GM23248 (cell line): Measurements from ENCODE around the gene ZNF469. TPM values are rescaled to one million over a fixed set of nuclear protein-coding genes. Genes with fewer than 3 reads are reported as not detected.

Source experiments
- DNase-seq: peaks from one replicate; pipeline ENCODE4 v3.0.0-alpha.2; 2015
- H2AFZ ChIP-seq: fragments of 200-600 bp; sonication (generic); 2 replicates; pipeline ENCODE4 v1.6.1; 2016; ENCODE audit warnings: antibody characterized with exemption
- H3F3A ChIP-seq: fragments of 200-600 bp; sonication (generic); 2 replicates; pipeline ENCODE4 v1.6.1; 2016; ENCODE audit warnings: mild to moderate bottlenecking, antibody characterized with exemption, mixed run types; ENCODE audit not compliant: insufficient read depth
- H3K27ac ChIP-seq: fragments of 200-600 bp; sonication (generic); 2 replicates; pipeline ENCODE4 v1.5.1; 2016; ENCODE audit warnings: mild to moderate bottlenecking
- H3K27me3 ChIP-seq: fragments of 200-600 bp; sonication (generic); replicated peaks from 2 replicates; pipeline ENCODE4 v1.6.1; 2016; ENCODE audit warnings: mild to moderate bottlenecking; ENCODE audit not compliant: insufficient read depth
- H3K36me3 ChIP-seq: fragments of 200-600 bp; sonication (generic); 2 replicates; pipeline ENCODE4 v1.6.1; 2016; ENCODE audit warnings: low read depth, mild to moderate bottlenecking
- H3K4me1 ChIP-seq: fragments of 200-600 bp; sonication (generic); 2 replicates; pipeline ENCODE4 v1.6.1; 2016; ENCODE audit warnings: mild to moderate bottlenecking; ENCODE audit not compliant: insufficient read depth
- H3K4me2 ChIP-seq: fragments of 200-600 bp; sonication (generic); one replicate; pipeline ENCODE4 v1.6.1; 2016; ENCODE audit warnings: mild to moderate bottlenecking; ENCODE audit not compliant: unreplicated experiment
- H3K4me3 ChIP-seq: fragments of 200-600 bp; sonication (generic); 2 replicates; pipeline ENCODE4 v1.5.1; 2016; ENCODE audit warnings: mild to moderate bottlenecking
- H3K79me2 ChIP-seq: fragments of 200-600 bp; sonication (generic); 2 replicates; pipeline ENCODE4 v1.6.1; 2016; ENCODE audit warnings: mild to moderate bottlenecking; ENCODE audit not compliant: insufficient read depth
- H3K9ac ChIP-seq: fragments of 200-600 bp; sonication (generic); 2 replicates; pipeline ENCODE4 v1.6.1; 2016; ENCODE audit warnings: mild to moderate bottlenecking
- H3K9me2 ChIP-seq: fragments of 200-600 bp; sonication (generic); 2 replicates; pipeline ENCODE4 v1.6.1; 2016; ENCODE audit warnings: mixed run types, mild to moderate bottlenecking, moderate library complexity; ENCODE audit not compliant: insufficient read depth
- H3K9me3 ChIP-seq: fragments of 200-600 bp; sonication (generic); one replicate; pipeline ENCODE4 v1.6.1; 2017; ENCODE audit warnings: low read depth
- H4K20me1 ChIP-seq: fragments of 200-600 bp; sonication (generic); 2 replicates; pipeline ENCODE4 v1.6.0; 2016; ENCODE audit not compliant: insufficient read depth
- EZH2 ChIP-seq: fragments of 200-600 bp; sonication (generic); IDR thresholded peaks from 2 replicates; pipeline ENCODE4 v1.6.1; 2018; ENCODE audit warnings: antibody characterized with exemption, mild to moderate bottlenecking; ENCODE audit not compliant: insufficient read depth, poor library complexity, severe bottlenecking
- EZH2phosphoT487 ChIP-seq: fragments of 200-600 bp; sonication (generic); IDR thresholded peaks from 2 replicates; pipeline ENCODE4 v1.6.1; 2018; ENCODE audit warnings: antibody characterized with exemption, moderate library complexity, mild to moderate bottlenecking, low read depth; ENCODE audit not compliant: insufficient read depth
- WGBS, 2 experiments: methylation state at CpG; one replicate each; pipeline ENCODE4 v1.1.6; 2015 to 2017; ENCODE audit warnings: low lambda C conversion rate in 2 of 2, low coverage in 1 of 2; ENCODE audit errors: missing lambda C conversion rate in 2 of 2; 5-methylcytosine and 5-hydroxymethylcytosine counted together
- in situ Hi-C: fragments of 300-500 bp; cut with MboI; formaldehyde crosslinking; loops from 2 replicates; pipeline ENCODE4 v1.15.0; 2020
- polyA plus RNA-seq: library from polyadenylated mRNA; unstranded; fragments of >200 nt; fragmentation: Nextera tagmentation; extraction: Ambion mirVana; gene quantifications from 2 replicates; pipeline ENCODE4 v1.2.1, GENCODE V29; 2016
- total RNA-seq: library from RNA; depleted of rRNA; stranded (reverse); fragments of >200 nt; shearing (Covaris generic); gene quantifications from 2 replicates; pipeline ENCODE4 v1.2.3, GENCODE V29; 2014

ZNF469 gene
- total and polyA plus RNA-seq, 2 experiments from 2014 or later = 0.65 to 2.6 TPM

DNA sequence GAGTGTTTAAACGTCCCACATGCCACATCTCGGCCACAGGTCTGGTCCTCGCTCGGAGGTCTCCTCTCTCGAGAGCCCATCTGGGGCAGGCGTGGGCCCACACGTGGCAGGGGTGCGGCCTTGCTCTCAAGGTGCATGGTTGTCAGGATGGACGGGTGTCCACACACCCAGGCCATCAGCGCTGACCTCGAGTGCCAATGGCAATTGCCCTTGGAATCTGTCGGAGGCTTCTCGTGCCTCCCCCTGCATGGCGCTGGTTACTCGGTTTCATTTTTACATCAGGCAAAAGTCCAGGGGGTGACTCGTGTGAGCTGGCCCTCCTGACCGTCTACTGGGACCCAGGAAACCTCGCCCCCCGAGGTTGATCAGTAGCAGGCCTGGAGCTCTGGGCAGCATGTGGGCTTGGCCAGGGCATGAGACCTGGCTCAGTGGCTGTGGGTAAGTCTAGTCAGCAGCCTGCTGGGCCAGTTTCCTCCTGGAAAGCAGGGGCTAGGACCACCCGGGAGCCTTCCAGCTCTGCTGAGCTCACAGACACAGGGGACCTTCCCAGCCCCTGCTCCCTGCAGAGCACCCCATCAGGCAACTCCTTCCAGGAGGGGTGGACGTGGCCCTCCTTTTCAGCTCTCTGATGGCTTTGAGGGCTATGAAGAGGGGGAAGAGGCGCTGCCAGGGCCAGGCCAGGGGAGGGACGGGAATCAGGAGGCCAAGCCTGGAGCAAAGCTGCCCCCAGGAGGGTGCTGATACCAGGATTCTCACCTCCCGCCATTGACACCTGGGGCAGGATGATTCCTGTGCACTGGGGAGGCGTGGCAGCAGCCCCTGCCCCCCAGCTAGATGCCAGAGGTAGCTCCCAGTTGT lies 3.7 kb upstream of the ZNF469 start:
- DNase-seq = no peak
- 0 out of 2 replicates have a peak, but pooled peaks cover 5% of the 10 kb centered on the region for H3K4me1 ChIP-seq
- no peaks in the 10 kb centered on the region for H3K36me3 ChIP-seq
- 0 out of 2 replicates have a peak, but pooled peaks cover 7% of the 10 kb centered on the region for H3F3A ChIP-seq
- no peaks in the 10 kb centered on the region for H3K27me3 ChIP-seq
- no peaks in the 10 kb centered on the region for H3K9me3 ChIP-seq
- no peak overlapping the region for H2AFZ ChIP-seq
- H3K4me2 ChIP-seq = no peak overlapping the region
- no peaks in the 10 kb centered on the region for H3K9me2 ChIP-seq
- no peaks in the 10 kb centered on the region for H4K20me1 ChIP-seq
- no peak overlapping the region for H3K4me3 ChIP-seq
- in situ Hi-C loops = no loop called here
- H3K27ac ChIP-seq = no peak overlapping the region
- 86 to 91% methylated on average over 25 of the region's 25 CpGs for WGBS, 2 experiments
- TF ChIP-seq EZH2phosphoT487 (no peak), EZH2 (no peak)
- H3K79me2 ChIP-seq = peaks cover 4% of the 10 kb centered on the region
- H3K9ac ChIP-seq = no peak overlapping the region

- no peak overlapping the region for H3K27ac ChIP-seq
- no peaks in the 10 kb centered on the region for H3K9me2 ChIP-seq
- no peaks in the 10 kb centered on the region for H3K9me3 ChIP-seq
- H3F3A ChIP-seq = 0 out of 2 replicates have a peak, but pooled peaks cover 7% of the 10 kb centered on the region
- no peak overlapping the region for H3K9ac ChIP-seq
- H3K4me3 ChIP-seq = no peak overlapping the region
- H3K36me3 ChIP-seq = no peaks in the 10 kb centered on the region
- TF ChIP-seq EZH2 = no peak
- no peak for TF ChIP-seq EZH2phosphoT487
- in situ Hi-C loops = no loop called here
- no peak for DNase-seq
- 95 to 97% methylated on average over 8 of the region's 8 CpGs for WGBS, 2 experiments
- H3K27me3 ChIP-seq = no peaks in the 10 kb centered on the region
- H3K4me1 ChIP-seq = 0 out of 2 replicates have a peak, but pooled peaks cover 5% of the 10 kb centered on the region
- H3K79me2 ChIP-seq = peaks cover 10% of the 10 kb centered on the region
- no peak overlapping the region for H2AFZ ChIP-seq
- H4K20me1 ChIP-seq = no peaks in the 10 kb centered on the region
- H3K4me2 ChIP-seq = no peak overlapping the region
These were observed 3.1 kb upstream of the ZNF469 start for GRCh38 chr16:88379694-88380040.

DNA sequence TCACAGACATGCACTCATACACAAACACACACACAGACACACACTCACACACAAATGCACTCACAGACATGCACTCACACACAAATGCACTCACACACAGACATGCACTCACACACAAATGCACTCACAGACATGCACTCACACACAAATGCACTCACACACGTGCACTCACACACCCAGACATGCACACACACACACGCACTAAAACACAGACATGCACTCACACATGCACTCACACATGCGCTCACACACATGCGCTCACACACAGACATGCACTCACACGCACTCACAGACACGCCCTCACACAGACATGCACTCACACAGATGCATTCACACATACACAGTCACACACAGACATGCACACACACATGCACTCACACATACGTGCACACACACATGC lies 2.7 kb upstream of the ZNF469 start:
- in situ Hi-C loops = no loop called here
- TF ChIP-seq EZH2 = no peak
- TF ChIP-seq EZH2phosphoT487 = no peak
- no peak overlapping the region for H3K9ac ChIP-seq
- H3K9me2 ChIP-seq = no peaks in the 10 kb centered on the region
- H3F3A ChIP-seq = 0 out of 2 replicates have a peak, but pooled peaks cover 7% of the 10 kb centered on the region
- H3K36me3 ChIP-seq = no peaks in the 10 kb centered on the region
- H3K4me2 ChIP-seq = no peak overlapping the region
- H3K4me1 ChIP-seq = 0 out of 2 replicates have a peak, but pooled peaks cover 5% of the 10 kb centered on the region
- no peak overlapping the region for H3K4me3 ChIP-seq
- H4K20me1 ChIP-seq = no peaks in the 10 kb centered on the region
- H3K27me3 ChIP-seq = no peaks in the 10 kb centered on the region
- H3K27ac ChIP-seq = no peak overlapping the region
- no peak overlapping the region for H2AFZ ChIP-seq
- no peaks in the 10 kb centered on the region for H3K9me3 ChIP-seq
- no peak for DNase-seq
- 96% methylated on average over 4 to 7 of the region's 7 CpGs for WGBS, 2 experiments
- H3K79me2 ChIP-seq = peaks cover 14% of the 10 kb centered on the region

DNA sequence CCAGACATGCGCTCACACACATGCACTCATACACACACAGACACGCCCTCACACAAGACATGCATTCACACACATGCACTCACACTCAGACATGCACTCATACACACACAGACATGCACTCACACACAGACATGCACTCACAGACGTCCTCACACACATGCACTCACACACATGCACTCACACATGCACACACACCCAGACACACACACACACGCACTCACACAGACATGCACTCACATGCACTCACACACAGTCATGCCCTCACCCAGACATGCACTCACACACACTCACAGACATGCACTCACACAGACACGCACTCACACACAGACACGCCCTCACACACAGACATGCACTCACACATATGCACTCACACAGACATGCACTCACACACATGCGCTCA lies 2.1 kb upstream of the ZNF469 start:
- Histone ChIP-seq H3K79me2 (peaks cover 19% of the 10 kb centered on the region), H4K20me1 (no peaks in the 10 kb centered on the region), H3K27me3 (no peaks in the 10 kb centered on the region), H3K9me2 (no peaks in the 10 kb centered on the region), H3K4me3 (no peak overlapping the region), H3K4me2 (no peak overlapping the region), H3K9ac (no peak overlapping the region), H2AFZ (no peak overlapping the region), H3F3A (0 out of 2 replicates have a peak, but pooled peaks cover 7% of the 10 kb centered on the region), H3K27ac (no peak overlapping the region), H3K4me1 (0 out of 2 replicates have a peak, but pooled peaks cover 5% of the 10 kb centered on the region), H3K36me3 (no peaks in the 10 kb centered on the region), H3K9me3 (no peaks in the 10 kb centered on the region)
- DNase-seq = no peak
- 81 to 89% methylated on average over 7 of the region's 7 CpGs for WGBS, 2 experiments
- TF ChIP-seq EZH2phosphoT487 (no peak), EZH2 (no peak)
- in situ Hi-C loops = no loop called here
